Testis (tissue), 3 donors: ENCODE measurements around the gene ADPRHL1. TPM values are rescaled to one million over a fixed set of nuclear protein-coding genes. Genes with fewer than 3 reads are reported as not detected.
"Not testable (repeated sequence)": the region's sequence is repeated elsewhere in the genome, so short reads cannot be mapped to it uniquely, and the experiment has no call there.

Experiments
- DNase-seq: peaks from one replicate; pipeline ENCODE4 v3.0.0-alpha.2; 2019
- H3K27ac ChIP-seq, 2 donors: fragments of 200-600 bp; sonication (generic); one replicate each; pipeline ENCODE4 v1.5.1; 2019
- H3K27me3 ChIP-seq: fragments of 200-600 bp; sonication (generic); one replicate; pipeline ENCODE4 v1.5.1; 2019
- H3K36me3 ChIP-seq: fragments of 200-600 bp; sonication (generic); one replicate; pipeline ENCODE4 v1.5.1; 2017; ENCODE audit warnings: low read depth; ENCODE audit errors: missing control alignments
- H3K4me1 ChIP-seq: fragments of 200-600 bp; sonication (generic); one replicate; pipeline ENCODE4 v1.5.1; 2019
- H3K4me3 ChIP-seq, 2 donors: fragments of 200-600 bp; sonication (generic); one replicate each; pipeline ENCODE4 v1.5.1; 2017 to 2019
- H3K9me3 ChIP-seq: fragments of 200-600 bp; sonication (generic); one replicate; pipeline ENCODE4 v1.5.1; 2017
- CTCF ChIP-seq, 3 experiments: fragments of 450-650 bp in 2 of 3; fragments of 200-600 bp in 1 of 3; sonication (generic) in 1 of 3; IDR thresholded peaks; one replicate each; pipeline ENCODE4 v1.5.1; 2016 to 2019; ENCODE audit warnings: antibody characterized with exemption in 3 of 3, mild to moderate bottlenecking in 2 of 3, moderate library complexity in 1 of 3
- POLR2A ChIP-seq: fragments of 450-650 bp; IDR thresholded peaks from one replicate; pipeline ENCODE4 v1.6.1; 2017; ENCODE audit warnings: antibody characterized with exemption, mild to moderate bottlenecking, moderate library complexity
- WGBS, 2 donors: methylation state at CpG; one replicate each; pipeline ENCODE4 v1.1.5; 2018; 5-methylcytosine and 5-hydroxymethylcytosine counted together
- intact Hi-C: fragments of 100-400 bp; cut with DNase I; formaldehyde crosslinking; loops from one replicate; pipeline ENCODE4 v1.15.1; 2023; ENCODE audit warnings: low total_unique reads
- polyA plus RNA-seq: library from polyadenylated mRNA; stranded (reverse); fragments of 350-450 nt; fragmentation: Illumina TruSeq; extraction: RNeasy Lipid Tissue Mini Kit (QIAGEN cat#74804); gene quantifications from one replicate; pipeline ENCODE4 v1.2.3, GENCODE V29; 2014; ENCODE audit warnings: low read depth, low replicate concordance; ENCODE audit not compliant: insufficient read depth
- total RNA-seq, 2 donors: library from RNA; depleted of rRNA; stranded (reverse); fragments of >200 nt; gene quantifications; one replicate each; pipeline ENCODE4 v1.2.3, GENCODE V29; 2016

The ADPRHL1 gene
- total and polyA plus RNA-seq, 3 donors from 2014 or later: 6.2 to 9.3 (median 6.6) TPM

GRCh38 chr13:113441661-113442060, 11.6 kb downstream of the ADPRHL1 start:
- TF ChIP-seq POLR2A: no peak
- TF ChIP-seq CTCF (IDR thresholded peaks at IDR 0.05): no peak
- no peak for DNase-seq
- WGBS, 2 donors: 95 to 98% methylated on average over 29 of the region's 29 CpGs
- H3K4me1 ChIP-seq: no peaks in the 10 kb centered on the region
- intact Hi-C loops: no loop called here
- no peaks in the 10 kb centered on the region for H3K27me3 ChIP-seq
- no peak overlapping the region for H3K4me3 ChIP-seq
- no peaks in the 10 kb centered on the region for H3K9me3 ChIP-seq
- no peaks in the 10 kb centered on the region for H3K36me3 ChIP-seq
- H3K27ac ChIP-seq: no peak overlapping the region

- no peaks in the 10 kb centered on the region for H3K4me1 ChIP-seq
- H3K36me3 ChIP-seq: no peaks in the 10 kb centered on the region
- no peaks in the 10 kb centered on the region for H3K9me3 ChIP-seq
- no peak overlapping the region for H3K4me3 ChIP-seq
- WGBS, 2 donors: 80 to 89% methylated on average over 15 to 17 of the region's 17 CpGs
- H3K27me3 ChIP-seq: no peaks in the 10 kb centered on the region
- H3K27ac ChIP-seq: no peak overlapping the region
- intact Hi-C loops: no loop called here
- no peak for TF ChIP-seq POLR2A
- TF ChIP-seq CTCF (IDR thresholded peaks at IDR 0.05): no peak
- no peak for DNase-seq
Measured at GRCh38 chr13:113437408-113438010, 15.8 kb downstream of the ADPRHL1 start.

- H3K9me3 ChIP-seq, H3K36me3 ChIP-seq, H3K27ac ChIP-seq, H3K4me3 ChIP-seq, H3K4me1 ChIP-seq, H3K27me3 ChIP-seq, intact Hi-C loops, DNase-seq: not testable (repeated sequence)
- WGBS, 2 donors: 90 to 93% methylated on average over 4 to 15 of the region's 15 CpGs
Measured at GRCh38 chr13:113436866-113437265, 16.4 kb downstream of the ADPRHL1 start.

- DNase-seq, H3K27me3 ChIP-seq, H3K9me3 ChIP-seq, H3K36me3 ChIP-seq, H3K4me1 ChIP-seq, intact Hi-C loops, H3K27ac ChIP-seq, H3K4me3 ChIP-seq: not testable (repeated sequence)
- 85 to 91% methylated on average over 8 to 11 of the region's 15 CpGs for WGBS, 2 donors
Measured at GRCh38 chr13:113435907-113436306, 17.4 kb downstream of the ADPRHL1 start.

- intact Hi-C loops: no loop called here
- TF ChIP-seq CTCF (IDR thresholded peaks at IDR 0.05): no peak
- no peak for TF ChIP-seq POLR2A
- no peak overlapping the region for H3K4me3 ChIP-seq
- H3K4me1 ChIP-seq: no peaks in the 10 kb centered on the region
- DNase-seq: no peak
- H3K27me3 ChIP-seq: no peaks in the 10 kb centered on the region
- no peaks in the 10 kb centered on the region for H3K9me3 ChIP-seq
- no peaks in the 10 kb centered on the region for H3K36me3 ChIP-seq
- H3K27ac ChIP-seq: no peak overlapping the region
- 95% methylated on average over 15 to 20 of the region's 21 CpGs for WGBS, 2 donors
Measured at GRCh38 chr13:113433391-113433916, 19.8 kb downstream of the ADPRHL1 start.
